M059J (cell line): Measurements from ENCODE around the gene ZNF22. TPM values are rescaled to one million over a fixed set of nuclear protein-coding genes. Genes with fewer than 3 reads are reported as not detected.
"Not testable (repeated sequence)": the region's sequence is repeated elsewhere in the genome, so short reads cannot be mapped to it uniquely, and the experiment has no call there.

Experiments used
- DNase-seq: peaks from one replicate; pipeline ENCODE4 v3.0.0-alpha.2; 2012; ENCODE audit warnings: low read depth
- total RNA-seq: library from RNA; depleted of rRNA; stranded (reverse); fragments of >200 nt; shearing (Covaris generic); gene quantifications from 2 replicates; pipeline ENCODE4 v1.2.3, GENCODE V29; 2014

ZNF22 gene
- total RNA-seq, 1 experiment from 2014 or later = 25.5 TPM

DNA sequence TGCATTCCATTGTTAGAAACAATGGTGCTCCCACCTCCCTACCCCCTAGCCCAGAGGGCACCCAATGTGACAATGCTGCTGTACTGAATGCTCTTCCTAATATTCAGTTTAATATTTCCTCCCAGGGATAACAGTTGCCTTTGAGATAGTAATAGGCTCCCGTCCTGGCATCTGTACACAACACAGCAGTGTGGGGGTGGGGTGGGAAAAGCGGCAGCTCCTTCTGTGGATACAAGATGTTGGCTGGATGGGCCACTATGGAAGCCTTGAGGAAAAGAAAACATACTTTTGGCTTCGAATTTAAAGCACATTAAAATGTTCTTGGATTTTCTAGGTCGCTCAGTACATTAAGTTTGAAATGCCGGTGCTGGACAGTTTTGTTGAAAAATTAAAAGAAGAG lies 9.2 kb upstream of the ZNF22 start:
- no peak for DNase-seq

DNA sequence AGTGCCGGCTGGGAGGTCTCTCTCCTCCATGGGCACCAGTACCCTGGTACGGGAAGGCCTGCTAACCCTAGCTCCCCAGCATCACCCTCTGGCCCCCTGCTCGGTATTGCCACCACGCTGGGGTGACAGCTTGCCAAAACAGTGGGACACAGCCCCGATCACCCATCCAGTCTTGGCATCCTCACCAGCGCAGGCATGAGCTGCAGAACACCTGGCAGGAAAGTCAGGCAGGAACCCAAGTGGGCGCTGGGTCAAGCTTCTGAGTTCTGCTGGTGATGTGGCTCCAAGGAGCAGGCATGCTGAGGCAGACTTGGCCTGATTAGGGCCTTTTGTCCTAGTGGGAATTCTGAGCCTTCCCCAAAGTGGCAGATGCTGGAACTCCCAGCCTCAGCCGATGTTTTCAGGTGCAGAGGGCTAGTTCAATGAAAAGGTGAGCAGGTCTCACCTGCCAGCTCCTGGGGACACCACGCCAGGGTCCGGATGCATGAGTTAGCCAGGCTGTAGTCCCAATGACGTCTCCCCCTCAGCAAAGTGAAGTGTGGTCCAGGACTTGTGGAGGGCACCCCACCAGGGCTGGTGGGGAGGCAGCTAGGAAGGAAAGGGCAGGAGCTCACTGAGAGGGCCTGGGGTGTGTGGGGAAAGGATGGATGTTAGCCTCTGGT lies 8.5 kb upstream of the ZNF22 start:
- DNase-seq = no peak

DNA sequence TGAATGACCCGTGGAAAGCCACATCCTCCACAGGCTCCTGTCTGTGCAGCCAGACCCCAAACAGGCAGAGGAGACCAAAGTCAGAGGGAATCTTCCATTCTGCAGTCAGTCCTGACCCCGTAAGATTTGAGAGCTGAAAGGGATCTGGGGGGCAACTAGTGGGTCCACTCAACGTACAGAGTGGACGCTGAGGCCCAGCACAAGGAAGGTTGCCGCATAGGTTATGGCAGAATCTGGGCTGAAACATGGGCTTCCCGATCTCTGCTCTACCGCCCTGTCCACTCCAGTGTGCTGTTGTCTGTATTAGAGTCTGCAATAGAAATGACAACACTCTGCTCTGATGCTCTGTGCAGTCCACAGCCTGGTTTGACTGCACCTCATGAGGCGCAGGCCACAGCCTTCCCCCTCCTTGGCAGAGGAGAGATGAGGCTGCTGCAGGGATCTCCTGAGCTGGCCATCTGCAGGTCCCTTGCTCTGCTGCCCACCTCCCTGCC lies 7.9 kb upstream of the ZNF22 start:
- DNase-seq = no peak

DNA sequence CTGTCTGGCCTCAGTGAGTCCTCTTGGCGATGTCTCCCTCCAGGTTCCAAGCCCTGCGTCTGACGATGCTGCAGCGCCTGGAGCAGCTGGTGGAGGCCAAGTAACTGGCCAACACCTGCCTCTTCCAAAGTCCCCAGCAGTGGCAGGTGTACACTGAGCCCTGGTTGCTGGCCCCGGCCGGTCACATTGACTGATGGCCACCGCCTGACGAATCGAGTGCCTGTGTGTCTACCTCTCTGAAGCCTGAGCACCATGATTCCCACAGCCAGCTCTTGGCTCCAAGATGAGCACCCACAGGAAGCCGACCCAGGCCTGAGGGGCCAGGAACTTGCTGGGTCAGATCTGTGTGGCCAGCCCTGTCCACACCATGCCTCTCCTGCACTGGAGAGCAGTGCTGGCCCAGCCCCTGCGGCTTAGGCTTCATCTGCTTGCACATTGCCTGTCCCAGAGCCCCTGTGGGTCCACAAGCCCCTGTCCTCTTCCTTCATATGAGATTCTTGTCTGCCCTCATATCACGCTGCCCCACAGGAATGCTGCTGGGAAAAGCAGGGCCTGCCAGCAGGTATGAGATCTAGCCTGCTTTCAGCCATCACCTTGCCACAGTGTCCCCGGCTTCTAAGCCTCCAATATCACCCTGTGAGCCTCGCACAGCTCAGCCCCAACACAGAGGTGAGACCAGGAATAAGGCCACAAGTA lies 7.3 kb upstream of the ZNF22 start:
- DNase-seq = no peak

DNA sequence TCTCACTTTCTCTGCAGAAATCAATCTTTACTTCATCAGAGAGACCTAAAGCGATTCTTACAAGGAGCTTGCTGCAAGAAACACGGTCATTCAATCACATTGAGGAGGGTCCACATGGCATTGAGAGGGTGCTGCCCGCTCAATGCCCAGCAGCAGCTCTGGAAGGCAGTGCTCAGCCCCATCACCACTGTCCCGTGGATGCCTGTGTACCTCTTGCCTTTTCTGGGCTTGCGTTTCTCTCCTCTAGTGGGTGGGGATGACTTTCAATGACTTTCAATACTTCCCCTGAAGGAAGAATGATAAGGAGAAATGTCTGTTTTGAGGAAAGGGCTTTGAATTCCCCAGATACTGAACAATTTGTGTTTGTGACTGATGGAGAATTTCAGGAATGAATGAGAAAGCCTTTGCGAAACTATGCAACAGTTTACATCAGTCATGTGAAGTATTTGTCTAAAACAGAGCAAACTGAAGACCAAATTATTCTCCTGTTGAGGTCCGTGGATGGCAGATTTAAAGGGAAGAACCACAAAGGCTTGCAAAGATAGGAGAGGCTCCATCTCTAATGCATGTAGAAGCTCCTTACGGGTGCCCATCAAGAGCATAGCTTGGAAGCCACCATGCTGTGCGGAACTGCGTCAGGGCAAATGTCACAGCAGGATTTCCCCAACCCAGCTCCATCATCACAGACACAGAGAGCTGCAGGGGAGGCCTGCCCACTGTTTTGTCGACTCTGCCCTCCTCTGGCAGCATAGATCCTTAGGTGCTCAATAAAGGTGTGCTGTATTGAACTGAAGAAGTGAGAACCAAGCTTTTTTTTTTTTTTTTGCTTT lies 6.6 kb upstream of the ZNF22 start:
- DNase-seq = no peak

DNA sequence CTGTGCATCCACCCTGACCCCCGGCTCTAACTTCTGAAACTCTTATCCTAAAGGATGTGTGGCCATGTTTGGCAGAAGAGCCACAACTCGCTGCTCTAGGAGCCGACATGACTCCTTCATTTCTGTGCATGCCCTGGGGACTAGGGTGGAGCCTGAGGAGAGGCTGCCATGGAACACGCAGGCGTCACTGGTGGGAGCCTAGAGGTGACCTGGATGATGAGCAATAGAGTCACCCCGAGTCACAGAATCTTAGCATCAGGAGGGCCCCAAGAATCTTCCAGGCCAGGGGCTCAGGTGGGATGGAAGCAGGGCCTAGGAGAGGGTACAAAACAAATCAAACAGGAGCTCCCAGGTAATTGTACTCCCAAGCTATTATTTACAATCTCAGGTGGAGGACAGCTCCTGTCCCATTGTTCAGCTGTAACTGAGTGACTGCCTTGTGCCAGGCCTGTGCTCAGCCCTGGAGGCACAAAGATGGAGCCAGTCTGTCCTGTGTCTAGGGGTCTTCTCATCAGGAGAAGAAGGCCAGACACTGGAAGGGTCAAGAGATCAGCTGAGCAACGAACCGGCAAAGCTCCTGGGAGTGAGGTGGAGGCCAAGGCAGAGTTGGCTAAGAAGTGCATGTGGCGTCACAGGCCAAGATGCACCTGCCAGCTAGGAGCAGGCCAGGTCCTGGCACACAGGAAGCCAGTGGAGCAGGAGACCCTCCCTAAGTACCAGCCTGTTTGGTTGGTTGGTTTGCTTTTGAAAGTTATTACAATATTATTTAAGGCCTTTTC lies 5.8 kb upstream of the ZNF22 start:
- DNase-seq = no peak

DNA sequence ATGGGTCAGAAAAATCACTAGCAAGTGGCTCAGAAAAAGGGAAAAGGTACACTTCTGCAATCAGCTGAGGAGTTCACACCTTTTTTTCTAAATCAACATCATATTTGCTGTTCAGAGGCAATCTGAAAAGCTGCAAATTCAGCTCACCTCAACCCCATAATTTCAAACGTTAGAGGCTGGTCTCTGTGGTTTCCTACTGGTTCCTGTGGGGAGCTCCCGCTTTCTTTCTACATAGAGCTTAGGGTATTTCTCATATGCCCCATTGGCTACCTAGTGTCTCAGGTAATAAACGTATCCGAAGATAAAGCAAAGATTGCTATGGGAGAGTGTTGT lies 5.2 kb upstream of the ZNF22 start:
- no peak for DNase-seq

DNA sequence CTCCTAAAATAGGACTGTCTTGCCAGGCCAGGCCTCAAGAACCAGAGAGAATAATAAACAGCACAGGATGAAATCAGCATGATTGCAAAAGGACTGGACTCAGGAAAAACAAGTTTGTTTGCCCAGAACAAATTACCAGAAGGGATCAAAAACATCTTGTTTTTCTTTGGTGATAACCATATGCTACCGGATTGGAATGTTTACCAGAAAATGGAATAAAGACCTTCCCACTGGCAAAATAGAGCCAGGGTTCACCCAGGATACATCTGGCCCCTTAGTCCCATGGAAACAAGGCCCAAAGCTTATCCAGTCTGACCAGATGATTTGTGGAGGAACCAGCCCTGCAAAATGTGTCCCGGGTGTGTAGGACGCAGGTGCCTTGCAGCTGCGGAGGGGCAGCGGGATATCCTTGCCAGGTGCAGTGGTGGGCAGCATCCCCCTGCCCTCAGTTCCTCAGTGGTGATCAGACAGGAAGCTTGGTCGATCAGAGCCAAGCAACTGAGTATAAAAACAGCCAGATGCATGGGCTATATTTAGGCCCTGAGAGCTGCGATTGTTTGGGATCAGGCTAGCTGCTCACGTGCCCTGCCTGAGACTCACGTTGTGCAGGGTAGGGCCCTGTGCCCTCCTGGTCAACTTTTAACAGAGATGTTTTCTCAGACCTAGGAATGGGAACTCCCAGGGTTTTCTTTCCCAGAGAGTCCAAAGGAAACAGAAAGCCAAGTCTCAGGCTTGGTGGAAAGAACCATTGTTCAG lies 4.6 kb upstream of the ZNF22 start:
- DNase-seq = no peak

DNA sequence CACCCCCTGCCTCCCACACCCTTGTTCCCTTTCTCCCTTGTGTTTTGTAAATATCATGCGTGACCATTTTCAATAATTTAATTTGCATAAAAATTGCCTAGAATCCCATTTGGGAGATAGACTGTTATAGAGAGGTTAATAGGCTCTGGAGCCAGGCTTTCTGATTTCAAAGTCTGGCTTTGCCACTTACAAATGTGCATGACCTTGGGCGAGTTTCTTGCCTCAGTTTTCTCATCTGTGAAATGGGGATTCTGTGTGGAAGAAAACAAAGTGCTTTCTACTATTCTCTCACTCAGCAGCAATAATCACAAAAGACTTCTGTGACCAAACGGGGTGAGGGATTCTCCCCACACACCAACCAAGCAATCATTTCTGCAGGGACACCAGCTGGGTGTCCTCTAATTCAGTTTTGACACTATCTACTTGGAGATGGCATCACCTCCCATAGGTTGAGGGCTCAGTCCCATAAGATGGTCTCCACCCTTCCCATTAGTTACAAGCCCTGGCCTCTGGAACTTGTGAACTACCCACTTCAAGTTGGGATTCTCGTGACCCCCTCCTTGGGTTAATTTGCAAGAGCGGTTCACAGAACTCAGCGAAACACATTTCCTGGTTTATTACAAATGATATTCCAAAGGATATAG lies 3.5 kb upstream of the ZNF22 start:
- DNase-seq = no peak

DNA sequence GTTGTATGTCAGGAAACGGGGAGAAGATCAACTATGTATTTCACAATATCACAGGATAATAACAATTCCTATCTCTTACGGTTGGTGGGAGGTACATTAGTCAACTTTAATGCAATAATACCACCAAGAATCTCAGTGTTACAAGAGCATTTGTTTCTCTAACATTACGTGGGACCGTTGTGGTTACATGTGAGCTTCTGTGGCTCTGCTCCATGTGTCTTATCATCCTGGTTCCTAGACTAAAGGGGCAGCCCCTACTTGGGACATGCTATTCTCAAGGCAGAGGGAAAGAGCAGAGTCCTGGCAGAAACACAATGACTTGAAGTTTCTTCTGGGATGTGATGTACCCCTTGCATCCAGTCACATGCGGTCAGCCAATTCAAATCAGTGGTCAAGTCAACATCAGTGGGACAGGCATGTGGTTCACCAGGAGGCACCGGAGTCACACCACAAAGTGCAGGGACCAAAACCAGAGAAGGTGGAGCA lies 2.5 kb upstream of the ZNF22 start:
- DNase-seq = peak; percentile 74

DNA sequence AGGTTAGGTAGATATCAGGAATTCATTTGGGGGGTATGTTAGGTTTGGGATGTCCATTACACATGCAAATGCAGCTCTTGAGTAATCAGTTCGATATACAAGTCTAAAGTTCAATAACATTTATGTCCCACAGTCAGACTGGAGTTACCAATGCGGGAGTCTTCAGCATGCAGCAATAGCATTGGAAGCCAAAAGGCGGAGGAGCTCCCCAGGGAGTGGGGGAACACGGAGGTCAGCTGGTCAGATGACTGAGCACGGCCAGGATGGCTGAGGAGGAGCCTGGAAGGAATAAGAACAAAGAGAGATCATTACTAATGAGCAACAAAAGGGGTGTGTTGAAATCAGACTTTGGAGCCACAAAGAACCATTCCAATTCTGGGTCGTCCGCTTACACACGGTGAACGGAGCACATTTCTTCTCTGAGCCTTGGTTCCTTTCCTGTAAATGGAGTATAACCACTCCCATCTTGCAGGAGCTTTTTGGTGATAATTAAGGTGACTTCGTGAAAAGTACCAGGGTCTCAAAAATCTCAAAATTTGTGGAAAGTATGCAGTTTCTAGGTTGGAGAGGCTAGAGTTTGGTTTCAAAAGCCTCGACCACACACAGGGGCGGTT lies 478 bp upstream of the ZNF22 start:
- DNase-seq = peak; percentile 12

DNA sequence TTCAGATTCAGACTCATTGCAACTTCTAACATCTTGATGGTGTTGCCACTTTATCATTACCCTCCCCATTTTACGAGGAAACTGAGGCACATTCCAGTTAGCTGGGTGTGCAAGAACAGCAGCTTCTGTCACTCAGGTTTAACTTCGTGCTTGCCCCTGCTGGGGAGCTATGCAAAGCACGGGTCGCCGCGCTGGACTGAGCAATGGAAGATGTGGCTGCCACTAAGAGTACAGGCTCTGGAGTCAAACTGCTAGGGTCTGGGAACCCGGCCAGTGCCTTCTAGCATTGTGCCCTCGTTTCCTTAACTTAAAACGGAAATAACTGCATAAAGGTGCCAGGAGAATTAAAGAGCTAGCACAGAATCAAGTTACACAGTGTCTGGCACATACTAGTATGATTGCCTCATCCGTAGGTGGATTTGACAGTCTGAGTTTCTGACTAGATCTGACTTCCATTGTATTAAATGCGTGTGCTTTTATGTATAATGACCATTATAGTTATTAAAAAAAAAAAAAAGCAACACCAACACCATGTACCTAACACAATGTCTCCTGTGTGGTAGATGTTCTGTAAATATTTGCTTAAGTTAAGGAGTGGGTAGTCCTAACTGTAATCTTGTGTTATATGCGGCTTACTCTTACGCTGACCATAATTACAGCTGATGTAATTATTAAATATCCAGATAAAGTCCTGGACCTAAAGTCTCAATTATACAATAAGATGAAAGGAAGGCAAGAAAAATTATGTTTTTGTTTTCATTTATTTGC lies 842 bp downstream of the ZNF22 start:
- DNase-seq = peak; percentile 93

DNA sequence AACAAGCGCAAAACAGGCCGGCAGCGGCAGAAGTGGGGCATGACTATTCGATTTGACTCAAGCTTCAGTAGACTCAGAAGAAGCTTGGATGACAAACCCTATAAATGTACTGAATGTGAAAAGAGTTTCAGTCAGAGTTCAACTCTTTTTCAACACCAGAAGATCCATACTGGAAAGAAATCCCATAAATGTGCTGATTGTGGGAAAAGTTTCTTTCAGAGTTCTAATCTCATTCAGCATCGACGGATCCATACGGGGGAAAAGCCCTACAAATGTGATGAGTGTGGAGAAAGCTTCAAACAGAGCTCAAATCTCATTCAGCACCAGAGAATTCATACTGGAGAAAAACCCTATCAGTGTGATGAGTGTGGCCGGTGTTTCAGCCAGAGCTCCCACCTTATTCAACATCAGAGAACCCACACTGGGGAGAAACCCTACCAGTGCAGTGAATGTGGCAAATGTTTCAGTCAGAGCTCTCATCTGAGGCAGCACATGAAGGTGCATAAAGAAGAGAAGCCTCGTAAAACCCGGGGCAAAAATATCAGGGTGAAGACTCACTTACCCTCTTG lies 2.8 kb downstream of the ZNF22 start:
- no peak for DNase-seq

DNA sequence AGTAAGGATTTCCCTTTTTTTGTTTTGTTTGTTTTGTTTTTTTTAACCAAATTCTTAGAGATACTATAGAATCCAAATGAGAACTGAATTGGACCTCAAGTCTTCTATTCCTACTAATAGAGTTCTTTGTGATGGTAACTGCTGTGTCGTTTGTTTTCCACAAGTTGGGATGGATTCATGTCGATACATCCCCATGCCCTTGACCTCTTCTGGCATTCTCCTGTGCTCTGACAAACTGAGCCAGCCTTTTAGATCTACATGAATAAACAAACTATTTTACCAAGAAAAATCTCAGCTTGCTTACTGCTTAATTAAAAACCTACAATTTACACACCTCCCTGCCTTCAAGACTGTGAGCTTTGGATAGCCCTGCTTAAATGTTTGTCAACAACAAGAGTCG lies 3.9 kb downstream of the ZNF22 start:
- DNase-seq = no peak

DNA sequence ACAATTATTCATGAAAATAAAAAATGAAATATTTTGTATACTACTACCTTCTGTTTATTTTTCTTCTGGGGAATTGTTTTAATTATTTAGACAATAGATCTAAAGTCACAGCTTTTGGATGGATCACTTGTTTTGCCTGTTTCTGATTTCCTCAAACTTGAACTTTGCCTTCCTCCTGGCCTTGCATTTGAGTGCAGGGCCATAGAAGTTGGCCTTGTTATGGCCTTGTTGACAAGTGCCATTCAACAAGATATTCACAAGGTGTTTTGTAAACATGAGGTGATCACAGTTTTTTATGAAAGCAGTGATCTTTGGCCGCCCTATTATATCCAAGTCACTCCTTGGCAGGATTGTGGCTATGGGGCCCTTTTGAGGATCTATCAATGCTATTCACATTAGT lies 4.6 kb downstream of the ZNF22 start:
- no peak for DNase-seq

DNA sequence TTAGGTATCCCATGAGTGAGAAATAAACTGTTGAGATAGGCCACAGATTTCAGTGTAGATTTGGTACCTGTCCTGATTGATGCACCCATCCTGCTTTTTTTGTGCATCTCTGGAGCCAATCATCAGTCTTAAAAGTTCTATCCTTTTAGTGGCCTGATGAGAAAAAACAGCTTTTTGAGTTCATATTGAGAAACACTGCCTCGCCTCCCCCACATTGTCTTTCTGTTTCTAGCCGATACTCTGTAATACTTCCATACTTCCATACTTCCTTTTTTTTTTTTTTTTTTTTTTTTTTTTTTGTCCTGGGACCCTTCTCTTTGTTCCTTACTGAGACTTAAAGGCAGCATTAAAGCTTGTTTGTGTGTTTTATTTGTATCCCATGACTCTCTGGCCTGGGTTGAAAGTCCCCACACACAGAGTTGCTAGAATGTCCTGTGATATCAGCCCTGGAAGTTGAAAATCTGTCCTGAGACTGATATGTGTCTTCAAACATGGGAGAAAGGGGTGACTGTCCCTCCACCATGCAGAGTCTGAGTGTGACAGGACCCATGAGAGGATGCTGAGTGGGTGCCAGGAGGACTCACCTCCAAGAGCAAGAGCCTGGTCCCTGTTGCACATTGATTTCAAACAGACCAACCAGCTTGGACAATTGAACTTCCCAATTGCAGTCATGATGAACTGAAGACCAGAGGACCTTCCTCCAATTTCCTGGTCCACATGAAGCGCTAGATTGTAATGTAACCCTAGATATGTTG lies 5.7 kb downstream of the ZNF22 start:
- DNase-seq = no peak

DNA sequence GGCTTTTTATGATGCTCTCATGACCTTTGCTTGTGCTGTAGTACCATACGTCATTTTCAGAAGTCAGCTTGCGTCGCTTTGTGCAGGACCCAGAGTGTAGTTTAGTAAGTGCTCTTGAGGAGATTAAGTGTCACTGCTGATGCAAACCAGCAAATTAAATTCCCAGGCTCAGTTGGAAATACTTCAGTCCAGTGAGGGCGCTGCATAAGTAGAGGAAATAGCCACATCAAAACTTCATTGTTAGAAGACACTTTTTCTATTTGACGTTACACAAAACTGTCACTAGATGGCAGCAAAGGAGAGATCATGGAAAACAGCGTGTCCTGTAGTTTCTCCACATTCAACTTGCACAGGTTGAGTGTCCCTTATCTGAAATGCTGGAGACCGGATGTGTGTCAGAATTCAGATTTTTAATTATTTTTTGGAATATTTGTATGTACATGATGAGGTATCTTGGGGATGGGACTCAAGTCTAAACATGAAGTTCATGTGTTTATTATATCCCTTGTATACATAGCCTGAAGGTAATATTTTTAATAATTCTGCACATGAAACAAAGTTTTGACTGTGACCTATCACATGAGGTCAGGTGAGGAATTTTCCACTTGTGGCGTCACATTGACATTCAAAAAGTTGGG lies 7.9 kb downstream of the ZNF22 start:
- DNase-seq = peak; percentile 86

DNA sequence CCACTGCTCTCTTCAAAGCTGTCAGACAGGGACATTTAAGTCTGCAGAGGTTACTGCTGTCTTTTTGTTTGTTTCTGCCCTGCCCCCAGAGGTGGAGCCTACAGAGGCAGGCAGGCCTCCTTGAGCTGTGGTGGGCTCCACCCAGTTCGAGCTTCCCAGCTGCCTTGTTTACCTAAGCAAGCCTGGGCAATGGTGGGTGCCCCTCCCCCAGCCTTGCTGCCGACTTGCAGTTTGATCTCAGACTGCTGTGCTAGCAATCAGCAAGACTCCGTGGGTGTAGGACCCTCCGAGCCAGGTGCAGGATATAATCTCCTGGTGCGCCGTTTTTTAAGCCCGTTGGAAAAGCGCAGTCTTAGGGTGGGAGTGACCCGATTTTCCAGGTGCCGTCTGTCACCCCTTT lies 13.8 kb downstream of the ZNF22 start:
- DNase-seq = not testable (repeated sequence)
